ENCODE data around the gene EEF1G. TPM values are rescaled to one million over a fixed set of nuclear protein-coding genes. Genes with fewer than 3 reads are reported as not detected.

EEF1G gene
- total and polyA plus RNA-seq, 9 of the 15 experiments (the other 6 are each of a cell fraction or from before 2014, with no cell fraction given), result 985 to 2,349 (median 2,035) TPM

GRCh38 chr11:62566247-62566646, 7.4 kb downstream of the EEF1G start:
- Histone ChIP-seq H3K36me3 (ENCODE audit: control insufficient read depth, insufficient read depth, low read length) (peaks cover 92% of the 10 kb centered on the region), H3K27ac (ENCODE audit: extremely low read depth, low read depth, low read length) (no peak overlapping the region), H4K20me1 (replicated peaks; ENCODE audit: control insufficient read depth, insufficient read depth, low read length) (peaks cover 14% of the 10 kb centered on the region), H3K9ac (ENCODE audit: insufficient read depth in 1 of 2, low read depth in 2 of 2, low read length in 2 of 2) (0 out of 4 replicates have a peak overlapping the region, but pooled peaks of 1 of the 2 experiments have one; percentile 24), H3K9me3 (replicated peaks; ENCODE audit: control insufficient read depth, insufficient read depth, low read depth, low read length) (no peaks in the 10 kb centered on the region), H3K4me3 (no peak overlapping the region), H3K4me2 (ENCODE audit: insufficient read depth, low read length) (no peak overlapping the region), H3K9me1 (ENCODE audit: control insufficient read depth, insufficient read depth, low read length) (no peaks in the 10 kb centered on the region), H2AFZ (ENCODE audit: low read depth, low read length) (no peak overlapping the region), H3K79me2 (ENCODE audit: control insufficient read depth, insufficient read depth, low read length) (peaks cover 74% of the 10 kb centered on the region), H3K4me1 (replicated peaks in 1 of 2; ENCODE audit: control insufficient read depth in 2 of 2, insufficient read depth in 2 of 2, low read length in 2 of 2) (peaks cover 5 to 12% of the 10 kb centered on the region in 2 experiments; a peak in 3 of 5 replicates), H3K27me3 (ENCODE audit: control insufficient read depth in 2 of 2, insufficient read depth in 2 of 2, low read length in 2 of 2) (no peaks in the 10 kb centered on the region)
- WGBS (ENCODE audit: insufficient coverage, low coverage, missing lambda C conversion rate), result 90% methylated on average over 8 of the region's 8 CpGs
- FAIRE-seq, result no peak
- CTCF ChIA-PET (ENCODE audit: low intra/inter-chr PET ratio), result no interaction called here
- POLR2A ChIA-PET, result interaction anchor here (0.6 to 1.8 kb wide), 8 partner anchors 8 to 194 kb away, joined by 3 to 5 read pairs (median 4); partner anchors contain the start of gene EEF1G
- TF ChIP-seq RBFOX2 (IDR thresholded peaks at IDR 0.05; ENCODE audit: low read depth, low read length), result no peak
- TF ChIP-seq, protein P1, sequence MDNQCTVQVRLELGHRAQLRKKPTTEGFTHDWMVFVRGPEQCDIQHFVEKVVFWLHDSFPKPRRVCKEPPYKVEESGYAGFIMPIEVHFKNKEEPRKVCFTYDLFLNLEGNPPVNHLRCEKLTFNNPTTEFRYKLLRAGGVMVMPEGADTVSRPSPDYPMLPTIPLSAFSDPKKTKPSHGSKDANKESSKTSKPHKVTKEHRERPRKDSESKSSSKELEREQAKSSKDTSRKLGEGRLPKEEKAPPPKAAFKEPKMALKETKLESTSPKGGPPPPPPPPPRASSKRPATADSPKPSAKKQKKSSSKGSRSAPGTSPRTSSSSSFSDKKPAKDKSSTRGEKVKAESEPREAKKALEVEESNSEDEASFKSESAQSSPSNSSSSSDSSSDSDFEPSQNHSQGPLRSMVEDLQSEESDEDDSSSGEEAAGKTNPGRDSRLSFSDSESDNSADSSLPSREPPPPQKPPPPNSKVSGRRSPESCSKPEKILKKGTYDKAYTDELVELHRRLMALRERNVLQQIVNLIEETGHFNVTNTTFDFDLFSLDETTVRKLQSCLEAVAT (IDR thresholded peaks at IDR 0.05), result no peak
- TF ChIP-seq ERF (CRISPR knock-in tag; IDR thresholded peaks at IDR 0.05), result no peak
- TF ChIP-seq HDAC8 (tag; IDR thresholded peaks at IDR 0.05), result no peak
- TF ChIP-seq ZNF551 (CRISPR knock-in tag; IDR thresholded peaks at IDR 0.05), result no peak
- TF ChIP-seq ZNF316 (IDR thresholded peaks at IDR 0.05), result peak; percentile 28; the same call in 1 of the 2 replicates
- peak; percentile 16; the same call in 1 of the 2 replicates for TF ChIP-seq ZBTB33 (CRISPR knock-in tag; IDR thresholded peaks at IDR 0.05)
- in situ Hi-C loops (cut with MboI) (no loop called here), intact Hi-C loops (cut with micrococcal nuclease) (no loop called here)
- no peak for ATAC-seq
- DNase-seq (ENCODE audit: extremely low read depth in 1 of 4, low spot score in 3 of 4), result no peak
- no TSS peak for BruUV-seq (replicated peaks)

Measured in K562 (cell line).